ENCODE data around the gene KMT2B.

Gene KMT2B

GRCh38 chr19:35725216-35725861, 7.5 kb downstream of the KMT2B start:
- DNase-seq = no peak

DNA sequence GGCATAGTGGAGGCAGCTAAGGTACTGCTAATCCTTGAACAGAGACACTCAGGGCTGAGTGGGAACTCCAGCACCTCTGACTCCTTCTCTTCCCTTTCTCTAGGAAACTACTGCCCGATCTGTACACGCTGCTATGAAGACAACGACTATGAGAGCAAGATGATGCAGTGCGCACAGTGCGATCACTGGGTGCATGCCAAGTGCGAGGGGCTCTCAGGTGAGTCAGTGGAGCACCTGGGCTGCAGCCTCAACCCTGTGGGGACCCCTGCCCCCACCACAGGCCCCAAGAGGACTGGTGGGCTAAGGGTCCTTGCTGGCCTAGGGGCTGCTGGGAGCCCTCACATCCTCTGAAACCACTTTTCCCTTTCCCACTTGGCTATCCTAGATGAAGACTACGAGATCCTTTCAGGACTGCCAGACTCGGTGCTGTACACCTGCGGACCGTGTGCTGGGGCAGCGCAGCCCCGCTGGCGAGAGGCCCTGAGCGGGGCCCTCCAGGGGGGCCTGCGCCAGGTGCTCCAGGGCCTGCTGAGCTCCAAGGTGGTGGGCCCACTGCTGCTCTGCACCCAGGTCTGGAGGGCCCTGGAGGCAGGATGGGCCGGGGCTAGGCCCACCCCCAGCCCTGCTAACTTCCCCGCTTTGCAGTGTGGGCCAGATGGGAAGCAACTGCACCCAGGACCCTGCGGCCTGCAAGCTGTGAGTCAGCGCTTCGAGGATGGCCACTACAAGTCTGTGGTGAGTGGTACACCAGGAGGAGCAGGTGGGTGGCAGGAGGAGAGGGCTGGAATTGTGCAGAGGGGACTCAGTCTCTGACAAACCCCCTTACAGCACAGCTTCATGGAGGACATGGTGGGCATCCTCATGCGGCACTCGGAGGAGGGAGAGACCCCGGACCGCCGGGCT, 9.5 kb downstream of the KMT2B start:
- DNase-seq = no peak

GRCh38 chr19:35727956-35728706, 10.3 kb downstream of the KMT2B start:
- DNase-seq = no peak

DNA sequence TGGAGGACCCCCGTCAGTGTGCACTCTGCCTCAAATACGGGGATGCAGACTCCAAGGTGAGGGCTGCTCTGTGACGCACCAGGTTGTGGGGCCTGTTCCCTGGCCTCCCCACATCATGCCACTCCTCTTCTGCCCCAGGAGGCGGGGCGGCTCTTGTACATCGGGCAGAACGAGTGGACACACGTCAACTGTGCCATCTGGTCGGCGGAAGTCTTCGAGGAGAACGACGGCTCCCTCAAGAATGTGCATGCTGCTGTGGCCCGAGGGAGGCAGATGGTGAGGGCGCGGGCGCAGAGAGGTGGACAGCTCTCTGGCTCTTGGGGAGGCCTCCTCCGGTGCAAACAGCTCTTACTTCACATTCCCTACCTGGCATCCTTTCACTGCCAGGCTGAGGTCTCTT, 11.2 kb downstream of the KMT2B start:
- DNase-seq = no peak

DNA sequence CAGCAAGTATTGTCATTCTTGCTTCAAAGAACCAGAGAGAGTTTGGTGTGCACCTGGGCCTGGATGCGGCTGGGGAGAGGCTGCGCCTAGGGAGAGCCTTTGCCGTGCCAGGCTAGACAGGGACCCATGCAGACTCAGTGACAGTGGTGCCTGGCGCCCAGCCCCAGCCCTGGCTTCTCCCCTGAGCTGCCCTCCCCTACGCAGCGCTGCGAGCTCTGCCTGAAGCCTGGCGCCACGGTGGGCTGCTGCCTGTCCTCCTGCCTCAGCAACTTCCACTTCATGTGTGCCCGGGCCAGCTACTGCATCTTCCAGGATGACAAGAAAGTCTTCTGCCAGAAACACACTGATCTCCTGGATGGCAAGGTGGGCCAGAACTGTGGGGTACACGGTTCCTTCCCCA, 12.0 kb downstream of the KMT2B start:
- no peak for DNase-seq

DNA sequence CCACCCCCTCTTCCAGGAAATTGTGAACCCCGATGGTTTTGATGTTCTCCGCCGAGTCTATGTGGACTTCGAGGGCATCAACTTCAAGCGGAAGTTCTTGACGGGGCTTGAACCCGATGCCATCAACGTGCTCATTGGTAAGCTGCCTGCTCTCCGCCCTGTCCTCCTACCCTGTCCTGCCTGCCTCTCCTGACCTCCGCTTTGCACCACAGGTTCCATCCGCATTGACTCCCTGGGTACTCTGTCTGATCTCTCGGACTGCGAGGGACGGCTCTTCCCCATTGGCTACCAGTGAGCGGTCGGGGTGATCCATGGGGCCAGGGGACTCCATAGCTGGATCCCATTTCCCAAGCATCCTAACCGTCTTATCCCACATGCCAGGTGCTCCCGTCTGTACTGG, 12.5 kb downstream of the KMT2B start:
- DNase-seq = no peak

DNA sequence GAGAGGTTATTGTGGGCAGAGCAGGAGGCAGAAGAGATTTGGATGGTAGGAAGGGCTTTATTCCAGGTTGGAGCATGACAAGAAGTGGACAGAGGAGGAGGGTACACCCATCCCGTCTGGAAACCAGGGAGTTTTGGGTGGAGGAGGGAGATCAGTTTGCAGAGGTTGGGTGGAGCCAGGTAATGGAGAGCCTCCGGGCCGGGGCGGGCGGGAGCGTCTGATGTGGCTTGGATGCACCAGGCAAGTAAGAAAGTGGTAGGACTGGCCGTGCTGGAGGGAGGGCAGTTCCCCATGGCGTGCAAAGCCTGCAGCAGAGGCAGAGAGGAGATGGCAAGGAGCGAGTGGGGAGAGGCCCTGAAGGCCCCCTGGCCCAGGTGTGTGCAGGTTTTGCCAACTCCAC, 13.6 kb downstream of the KMT2B start:
- DNase-seq = no peak

GRCh38 chr19:35731779-35732405, 14.1 kb downstream of the KMT2B start:
- no peak for DNase-seq

- no peak for DNase-seq
These were observed 14.9 kb downstream of the KMT2B start for GRCh38 chr19:35732540-35733179.

DNA sequence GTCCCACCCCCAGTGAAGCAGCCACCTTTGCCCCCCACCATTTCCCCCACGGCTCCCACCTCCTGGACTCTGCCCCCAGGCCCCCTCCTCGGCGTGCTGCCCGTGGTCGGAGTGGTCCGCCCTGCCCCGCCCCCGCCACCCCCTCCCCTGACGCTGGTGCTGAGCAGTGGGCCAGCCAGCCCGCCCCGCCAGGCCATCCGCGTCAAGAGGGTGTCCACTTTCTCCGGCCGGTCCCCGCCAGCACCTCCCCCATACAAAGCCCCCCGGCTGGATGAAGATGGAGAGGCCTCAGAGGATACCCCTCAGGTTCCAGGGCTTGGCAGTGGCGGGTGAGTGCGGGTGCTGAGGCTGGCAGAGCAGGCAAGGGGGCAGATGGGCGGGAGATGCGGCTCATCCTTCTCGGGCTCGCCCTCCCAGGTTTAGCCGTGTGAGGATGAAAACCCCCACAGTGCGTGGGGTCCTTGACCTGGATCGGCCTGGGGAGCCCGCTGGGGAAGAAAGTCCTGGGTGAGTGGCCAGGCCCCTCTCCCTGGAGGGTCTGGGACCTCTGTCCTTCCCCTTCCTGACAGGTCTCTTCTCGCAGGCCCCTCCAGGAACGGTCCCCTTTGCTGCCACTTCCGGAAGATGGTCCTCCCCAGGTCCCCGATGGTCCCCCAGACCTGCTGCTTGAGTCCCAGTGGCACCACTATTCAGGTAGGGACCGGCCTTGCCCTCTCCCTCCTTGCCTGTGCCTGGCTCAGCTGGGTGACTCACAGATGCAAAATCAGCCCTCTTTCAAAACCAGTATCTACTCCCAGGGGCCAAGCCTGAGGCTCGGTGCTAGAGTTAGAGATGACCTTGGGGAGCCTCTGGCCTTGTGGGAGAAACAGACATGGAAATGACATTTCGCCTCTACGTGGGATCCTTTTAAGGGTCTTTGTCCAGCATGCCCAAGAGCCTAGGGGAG, 15.7 kb downstream of the KMT2B start:
- DNase-seq = no peak

DNA sequence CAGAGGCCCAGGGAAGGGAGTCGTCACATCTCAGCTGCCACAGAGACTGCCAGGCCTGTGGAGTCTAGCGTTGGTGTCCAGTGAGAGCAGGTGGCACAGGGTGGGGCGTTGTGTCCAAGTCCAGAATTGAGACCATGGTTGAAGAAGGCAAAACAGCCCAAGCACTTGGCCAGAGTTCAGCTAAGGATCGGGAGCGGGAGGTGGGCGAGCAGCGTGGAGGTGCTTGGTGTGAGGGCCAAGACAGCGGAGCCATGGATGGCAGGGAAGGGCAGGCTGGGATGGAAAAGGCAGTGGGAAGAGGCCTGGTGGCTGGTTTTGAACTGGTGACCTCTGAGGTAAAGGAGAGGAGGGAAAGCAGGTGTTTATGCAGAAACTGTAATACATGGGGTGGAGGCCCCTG, 16.5 kb downstream of the KMT2B start:
- DNase-seq = no peak

- no peak for DNase-seq
These were observed 17.1 kb downstream of the KMT2B start for GRCh38 chr19:35734889-35735288.

GRCh38 chr19:35736913-35737886, 19.4 kb downstream of the KMT2B start:
- no peak for DNase-seq

- no peak for DNase-seq
These were observed 20.5 kb downstream of the KMT2B start for GRCh38 chr19:35738021-35738886.

DNA sequence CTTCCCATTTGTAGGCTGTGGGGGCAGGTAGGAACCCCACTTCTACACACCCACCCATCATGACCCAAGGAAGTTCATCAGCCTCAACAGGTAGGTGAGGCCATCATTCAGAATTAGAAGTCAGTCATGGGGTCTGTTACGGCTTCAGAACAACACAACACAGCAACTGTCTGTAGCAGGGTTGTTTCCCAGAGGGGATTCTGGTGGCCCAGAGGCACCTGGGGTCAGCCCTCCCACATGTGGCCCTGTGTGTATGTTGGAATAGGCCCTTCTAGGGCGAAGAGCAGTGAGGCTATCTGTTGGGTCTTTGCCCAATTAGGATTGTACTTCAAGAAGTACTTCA, 21.1 kb downstream of the KMT2B start:
- no peak for DNase-seq

DNA sequence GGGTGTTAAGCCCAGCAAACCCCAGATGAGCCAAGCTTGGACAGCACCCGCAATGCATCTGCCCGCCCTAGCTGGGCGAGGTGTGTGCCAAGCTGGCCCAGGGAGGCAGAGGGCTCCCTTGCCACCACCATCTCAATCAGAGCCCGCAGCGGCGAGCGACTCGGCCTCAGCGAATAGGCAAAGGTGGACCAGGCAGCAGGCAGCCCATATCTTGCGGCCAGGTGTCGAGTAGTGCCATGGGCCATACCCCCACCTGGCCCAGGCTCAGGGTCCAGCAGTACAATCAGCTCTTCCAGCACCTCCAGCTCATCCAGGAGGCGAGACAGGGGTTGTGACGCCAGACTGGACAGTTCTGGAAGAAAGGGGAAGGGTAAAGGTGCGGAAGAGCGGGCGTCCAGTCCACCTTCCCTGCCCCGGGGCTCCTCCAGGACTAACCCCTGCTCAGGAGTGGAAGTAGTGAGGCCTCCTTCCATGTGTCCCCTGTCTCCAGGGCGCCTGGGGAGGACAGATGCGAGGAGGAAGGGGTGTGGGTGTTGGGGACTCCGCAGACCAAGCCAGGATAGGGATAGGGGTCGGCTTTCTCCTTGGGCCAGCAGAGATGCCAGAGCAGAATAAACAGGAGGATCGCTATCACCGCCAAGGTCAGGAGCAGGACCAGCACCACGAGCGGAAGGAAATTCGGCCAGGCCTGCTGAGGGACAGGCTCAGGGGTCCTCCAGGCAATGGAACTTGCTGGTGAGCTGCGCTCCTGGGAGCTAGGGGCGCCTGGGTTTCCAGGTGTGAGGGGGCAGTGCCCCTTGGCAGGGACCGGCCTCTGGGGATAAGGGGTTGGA, 21.7 kb downstream of the KMT2B start:
- DNase-seq = no peak

DNA sequence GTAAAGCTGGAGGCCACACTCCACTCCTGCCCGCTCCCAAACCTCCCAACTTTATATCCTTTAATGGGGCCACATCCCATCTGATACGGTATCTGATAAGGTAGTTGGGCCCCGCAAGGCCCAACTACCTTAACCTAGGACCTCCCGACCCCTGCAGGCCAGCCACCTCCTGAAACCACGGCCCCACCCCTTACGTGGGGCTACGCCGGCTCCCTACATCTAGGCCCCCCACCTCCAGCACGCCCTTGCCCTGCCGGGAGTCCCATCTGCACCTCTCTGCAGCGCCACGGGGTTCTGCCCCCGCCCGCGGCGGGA, 22.3 kb downstream of the KMT2B start:
- no peak for DNase-seq
